Measurements from ENCODE around the gene MVB12B.

The MVB12B gene

GRCh38 chr9:126330536-126330935, 3.9 kb downstream of the MVB12B start:
- no peak for DNase-seq (ENCODE audit: low read depth, low spot score)

GRCh38 chr9:126331964-126332748, 5.5 kb downstream of the MVB12B start:
- DNase-seq (ENCODE audit: low read depth, low spot score), result no peak

- DNase-seq (ENCODE audit: low read depth, low spot score), result peak; percentile 49
These were observed 8.3 kb downstream of the MVB12B start for GRCh38 chr9:126334721-126335621.

- peak; percentile 55 for DNase-seq (ENCODE audit: low read depth, low spot score)
These were observed 9.5 kb downstream of the MVB12B start for GRCh38 chr9:126335837-126336735.

GRCh38 chr9:126336736-126337325, 10.2 kb downstream of the MVB12B start:
- DNase-seq (ENCODE audit: low read depth, low spot score), result no peak

GRCh38 chr9:126337729-126338372, 11.2 kb downstream of the MVB12B start:
- no peak for DNase-seq (ENCODE audit: low read depth, low spot score)

GRCh38 chr9:126338945-126339344, 12.3 kb downstream of the MVB12B start:
- DNase-seq (ENCODE audit: low read depth, low spot score), result no peak

- no peak for DNase-seq (ENCODE audit: low read depth, low spot score)
These were observed 14.8 kb downstream of the MVB12B start for GRCh38 chr9:126341426-126341825.

- DNase-seq (ENCODE audit: low read depth, low spot score), result no peak
These were observed 15.3 kb downstream of the MVB12B start for GRCh38 chr9:126341902-126342301.

GRCh38 chr9:126342621-126343031, 16.0 kb downstream of the MVB12B start:
- DNase-seq (ENCODE audit: low read depth, low spot score), result no peak

- no peak for DNase-seq (ENCODE audit: low read depth, low spot score)
These were observed 16.7 kb downstream of the MVB12B start for GRCh38 chr9:126343271-126343700.

- DNase-seq (ENCODE audit: low read depth, low spot score), result no peak
These were observed 19.4 kb downstream of the MVB12B start for GRCh38 chr9:126346031-126346430.

GRCh38 chr9:126347093-126347492, 20.5 kb downstream of the MVB12B start:
- no peak for DNase-seq (ENCODE audit: low read depth, low spot score)

- DNase-seq (ENCODE audit: low read depth, low spot score), result peak; percentile 66
These were observed 21.5 kb downstream of the MVB12B start for GRCh38 chr9:126347911-126348760.

- DNase-seq (ENCODE audit: low read depth, low spot score), result no peak
These were observed 22.4 kb downstream of the MVB12B start for GRCh38 chr9:126348911-126349550.

- no peak for DNase-seq (ENCODE audit: low read depth, low spot score)
These were observed 28.5 kb downstream of the MVB12B start for GRCh38 chr9:126354887-126355770.

GRCh38 chr9:126357074-126357473, 30.4 kb downstream of the MVB12B start:
- no peak for DNase-seq (ENCODE audit: low read depth, low spot score)

GRCh38 chr9:126360073-126360472, 33.4 kb downstream of the MVB12B start:
- no peak for DNase-seq (ENCODE audit: low read depth, low spot score)
